ENCODE data around the gene TOLLIP. TPM values are rescaled to one million over a fixed set of nuclear protein-coding genes. Genes with fewer than 3 reads are reported as not detected.

Gene TOLLIP
- total RNA-seq, 1 experiment from 2014 or later, result 32.3 TPM

GRCh38 chr11:1285876-1286275, 23.6 kb downstream of the TOLLIP start:
- H4K20me1 ChIP-seq (ENCODE audit: control insufficient read depth, insufficient read depth, insufficient read length), result no peaks in the 10 kb centered on the region
- H3K14ac ChIP-seq (ENCODE audit: insufficient read depth, low read length), result no peak overlapping the region

More at GRCh38 chr11:1285876-1286275, 23.6 kb downstream of the TOLLIP start:
- Mint-ChIP-seq H3K36me3 (ENCODE audit: insufficient read depth in 1 of 3, low read depth in 3 of 3) (peaks cover 18 to 50% (median 43%) of the 10 kb centered on the region in 3 experiments; a peak in 6 of 7 replicates), H3K9me3 (peaks cover 0 to 5% of the 10 kb centered on the region in 2 experiments; a peak in 1 of 5 replicates), H3K27me3 (ENCODE audit: low read depth) (no peaks in the 10 kb centered on the region), H3K4me3 (no peak overlapping the region), H3K27ac (no peak overlapping the region), H3K4me1 (peaks cover 5% of the 10 kb centered on the region in 2 experiments; a peak in 3 of 4 replicates)
- no peak overlapping the region for H3K23ac ChIP-seq (ENCODE audit: insufficient read length, low read depth, low read length)
- H3K9me3 ChIP-seq (ENCODE audit: control insufficient read depth, low read depth, low read length), result no peaks in the 10 kb centered on the region
- H2BK12ac ChIP-seq (ENCODE audit: insufficient read length, low read depth, low read length), result no peak overlapping the region
- no peaks in the 10 kb centered on the region for H3K79me1 ChIP-seq (ENCODE audit: insufficient read depth, low read depth, low read length, poor library complexity, severe bottlenecking)
- H3K4me1 ChIP-seq (ENCODE audit: insufficient read depth, low read length), result no peaks in the 10 kb centered on the region
- H3K4ac ChIP-seq (ENCODE audit: low read depth, low read length), result no peak overlapping the region
- H4K91ac ChIP-seq (ENCODE audit: insufficient read length, low read depth, low read length), result no peak overlapping the region
- no peaks in the 10 kb centered on the region for H3K79me2 ChIP-seq (ENCODE audit: insufficient read depth, low read length)
- H3K27ac ChIP-seq (ENCODE audit: insufficient read length, low read depth, low read length), result no peak overlapping the region
- H2AFZ ChIP-seq (ENCODE audit: low read length), result no peak overlapping the region
- no peak overlapping the region for H2BK120ac ChIP-seq (ENCODE audit: low read depth, low read length, poor library complexity, severe bottlenecking)
- H3K23me2 ChIP-seq (ENCODE audit: insufficient read length, low read depth, low read length, poor library complexity, severe bottlenecking), result no peaks in the 10 kb centered on the region
- no peak overlapping the region for H2BK5ac ChIP-seq (ENCODE audit: insufficient read length, low read length)
- no CpG with 5 or more reads among the region's 17 CpGs for WGBS (ENCODE audit: extremely low coverage, insufficient read length, low lambda C conversion rate)
- no peak overlapping the region for H2BK20ac ChIP-seq (ENCODE audit: low read depth, low read length, poor library complexity, severe bottlenecking)
- H3K4me2 ChIP-seq (ENCODE audit: insufficient read depth, insufficient read length, low read length), result no peak overlapping the region
- no peak for DNase-seq
- no peak overlapping the region for H2BK15ac ChIP-seq (ENCODE audit: low read depth, low read length)
- H3K56ac ChIP-seq (ENCODE audit: insufficient read length, low read depth, low read length), result no peak overlapping the region
- H4K5ac ChIP-seq (ENCODE audit: insufficient read length, low read depth, low read length), result no peak overlapping the region
- no peak overlapping the region for H3K9ac ChIP-seq (ENCODE audit: extremely low read depth, insufficient read length, low read length)
- TF ChIP-seq, protein P1, sequence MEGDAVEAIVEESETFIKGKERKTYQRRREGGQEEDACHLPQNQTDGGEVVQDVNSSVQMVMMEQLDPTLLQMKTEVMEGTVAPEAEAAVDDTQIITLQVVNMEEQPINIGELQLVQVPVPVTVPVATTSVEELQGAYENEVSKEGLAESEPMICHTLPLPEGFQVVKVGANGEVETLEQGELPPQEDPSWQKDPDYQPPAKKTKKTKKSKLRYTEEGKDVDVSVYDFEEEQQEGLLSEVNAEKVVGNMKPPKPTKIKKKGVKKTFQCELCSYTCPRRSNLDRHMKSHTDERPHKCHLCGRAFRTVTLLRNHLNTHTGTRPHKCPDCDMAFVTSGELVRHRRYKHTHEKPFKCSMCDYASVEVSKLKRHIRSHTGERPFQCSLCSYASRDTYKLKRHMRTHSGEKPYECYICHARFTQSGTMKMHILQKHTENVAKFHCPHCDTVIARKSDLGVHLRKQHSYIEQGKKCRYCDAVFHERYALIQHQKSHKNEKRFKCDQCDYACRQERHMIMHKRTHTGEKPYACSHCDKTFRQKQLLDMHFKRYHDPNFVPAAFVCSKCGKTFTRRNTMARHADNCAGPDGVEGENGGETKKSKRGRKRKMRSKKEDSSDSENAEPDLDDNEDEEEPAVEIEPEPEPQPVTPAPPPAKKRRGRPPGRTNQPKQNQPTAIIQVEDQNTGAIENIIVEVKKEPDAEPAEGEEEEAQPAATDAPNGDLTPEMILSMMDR (conservative IDR thresholded peaks at IDR 0.05), result no peak
- no peak overlapping the region for H3T11ph ChIP-seq (ENCODE audit: low read length)
- no peaks in the 10 kb centered on the region for H3K27me3 ChIP-seq (ENCODE audit: insufficient read depth, low read length)
- H2AK5ac ChIP-seq (ENCODE audit: insufficient read length, low read length), result no peak overlapping the region
- H4K8ac ChIP-seq (replicated peaks; ENCODE audit: insufficient read length, low read depth, low read length), result no peak overlapping the region
- no peak overlapping the region for H3K18ac ChIP-seq (ENCODE audit: insufficient read length, low read depth, low read length)

Data from H9 (cell line).